ENCODE measurements around the gene TBC1D2B.

GRCh38 chr15:78041946-78042345 lies 35.6 kb downstream of the TBC1D2B start:
- no peak for TF ChIP-seq GATA2 (IDR thresholded peaks at IDR 0.05; ENCODE audit: low read depth, low read length)
- no peak for TF ChIP-seq GATA3 (IDR thresholded peaks at IDR 0.05; ENCODE audit: low read depth, low read length)
